Keratinocyte (primary cell): ENCODE measurements around the gene FOXP2. TPM values are rescaled to one million over a fixed set of nuclear protein-coding genes. Genes with fewer than 3 reads are reported as not detected.
"Not testable (repeated sequence)": the region's sequence is repeated elsewhere in the genome, so short reads cannot be mapped to it uniquely, and the experiment has no call there.

Experiments
- DNase-seq: peaks from one replicate; pipeline ENCODE4 v3.0.0-alpha.2; 2011; ENCODE audit warnings: low read depth, missing footprints, low spot score
- FAIRE-seq: peaks from 2 replicates; lab custom pipeline; 2011; peaks lifted over from hg19 to GRCh38; lab: Jason Lieb, UNC
- H2AFZ ChIP-seq: 2 replicates; pipeline ENCODE4 v1.6.0; 2012; ENCODE audit warnings: low read length, control low read depth, inconsistent platforms; ENCODE audit not compliant: control insufficient read depth
- H3K27ac ChIP-seq: 2 replicates; pipeline ENCODE4 v1.5.1; 2011; ENCODE audit warnings: low read length; ENCODE audit not compliant: control insufficient read depth, insufficient read depth
- H3K27me3 ChIP-seq: 3 replicates; pipeline ENCODE4 v1.6.0; 2011; ENCODE audit warnings: low read length; ENCODE audit not compliant: control insufficient read depth, insufficient read depth; ENCODE audit errors: extremely low read depth
- H3K36me3 ChIP-seq, 2 experiments: 2 replicates in 1 of 2; 3 replicates in 1 of 2; pipeline ENCODE4 v1.5.1; 2011; ENCODE audit warnings: low read length in 2 of 2, mild to moderate bottlenecking in 1 of 2; ENCODE audit not compliant: control insufficient read depth in 2 of 2, insufficient read depth in 2 of 2; ENCODE audit errors: extremely low read depth in 1 of 2
- H3K4me1 ChIP-seq: 3 replicates; pipeline ENCODE4 v1.5.1; 2011; ENCODE audit warnings: low read length; ENCODE audit not compliant: control insufficient read depth, insufficient read depth; ENCODE audit errors: extremely low read depth
- H3K4me2 ChIP-seq: 3 replicates; pipeline ENCODE4 v1.6.0; 2011; ENCODE audit warnings: low read depth, low read length; ENCODE audit not compliant: control insufficient read depth, insufficient read depth; ENCODE audit errors: extremely low read depth
- H3K4me3 ChIP-seq, 3 experiments: fragments of 200-600 bp in 1 of 3; sonication (generic) in 1 of 3; 2 replicates in 2 of 3; 3 replicates in 1 of 3; pipeline ENCODE4 v1.5.1; 2011 to 2016; ENCODE audit warnings: low read length in 3 of 3, mild to moderate bottlenecking in 3 of 3, control low read depth in 2 of 3, inconsistent platforms in 1 of 3, low read depth in 1 of 3, mixed read lengths in 1 of 3, mixed run types in 1 of 3, moderate library complexity in 1 of 3; ENCODE audit not compliant: control insufficient read depth in 2 of 3, insufficient read depth in 2 of 3; ENCODE audit errors: extremely low read depth in 1 of 3
- H3K79me2 ChIP-seq: 2 replicates; pipeline ENCODE4 v1.6.0; 2012; ENCODE audit warnings: low read length; ENCODE audit not compliant: control insufficient read depth, insufficient read depth
- H3K9ac ChIP-seq: 3 replicates; pipeline ENCODE4 v1.6.0; 2011; ENCODE audit warnings: low read length; ENCODE audit not compliant: control insufficient read depth, insufficient read depth; ENCODE audit errors: extremely low read depth
- H3K9me1 ChIP-seq: 3 replicates; pipeline ENCODE4 v1.6.0; 2011; ENCODE audit warnings: low read length; ENCODE audit not compliant: control insufficient read depth, insufficient read depth; ENCODE audit errors: extremely low read depth
- H3K9me3 ChIP-seq: 2 replicates; pipeline ENCODE4 v1.5.1; 2012; ENCODE audit warnings: low read depth, low read length; ENCODE audit not compliant: control insufficient read depth
- H4K20me1 ChIP-seq: 3 replicates; pipeline ENCODE4 v1.6.0; 2011; ENCODE audit warnings: low read length; ENCODE audit not compliant: control insufficient read depth, insufficient read depth; ENCODE audit errors: extremely low read depth
- EZH2 ChIP-seq: IDR thresholded peaks from one replicate; pipeline ENCODE4 v1.6.1; 2012; ENCODE audit warnings: inconsistent platforms, mild to moderate bottlenecking, low read length, moderate library complexity
- dilution Hi-C: fragments of 300-500 bp; cut with MboI; formaldehyde crosslinking; loops from one replicate; pipeline ENCODE4 v1.7.0; 2020; ENCODE audit warnings: low sequenced_read_pairs; ENCODE audit not compliant: extremely low pct_ligation_motif_present
- polyA plus RNA-seq, 5 experiments: library from polyadenylated mRNA; depleted of rRNA in 3 of 5; stranded (reverse) in 3 of 5; stranded (forward) in 1 of 5; unstranded in 1 of 5; fragments of >200 nt; gene quantifications; 1 replicate in 1 of 5; 2 replicates in 3 of 5; 3 replicates in 1 of 5; pipeline versions ENCODE4 v1.2.1 to v1.2.3, GENCODE V29; 2011 to 2012; ENCODE audit warnings: missing spikeins in 2 of 5, low read depth in 1 of 5, low replicate concordance in 1 of 5
- TF ChIP-seq, protein P1 (sequence below), 3 experiments: IDR thresholded peaks in 1 of 3; conservative IDR thresholded peaks in 1 of 3; optimal IDR thresholded peaks in 1 of 3; 2 replicates in 2 of 3; 3 replicates in 1 of 3; pipeline versions ENCODE3 to v1.5.1; 2011; ENCODE audit warnings: low read length in 3 of 3, mild to moderate bottlenecking in 3 of 3, moderate library complexity in 2 of 3, control low read depth in 1 of 3, inconsistent platforms in 1 of 3; ENCODE audit not compliant: insufficient read depth in 2 of 3; ENCODE audit errors: extremely low read depth in 1 of 3

The FOXP2 gene
- polyA plus RNA-seq, 1 donor (not counting 4 experiments of a cell fraction or from before 2014, with no cell fraction given): 0.98 TPM

DNA sequence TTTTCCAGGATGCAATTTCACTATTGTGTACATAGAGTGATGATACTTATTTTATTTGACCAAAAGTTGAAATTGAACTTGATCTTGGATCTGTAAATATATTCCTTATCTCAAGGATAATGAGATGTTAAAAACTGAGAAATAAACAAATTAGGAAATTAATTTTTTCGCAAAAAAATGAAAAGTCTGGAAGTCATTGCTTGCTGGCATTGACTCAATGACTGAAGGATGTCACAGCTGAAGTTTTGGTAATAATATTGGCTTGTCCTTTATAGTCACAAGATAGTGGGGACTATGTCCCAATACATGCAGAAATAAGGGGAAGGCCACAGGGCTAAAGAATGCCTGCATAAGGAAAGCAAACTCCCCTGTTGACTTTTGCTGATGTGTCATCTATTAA, 92.8 kb downstream of the FOXP2 start:
- no peaks in the 10 kb centered on the region for H3K4me1 ChIP-seq
- FAIRE-seq: no peak

GRCh38 chr7:114508086-114508485, 93.5 kb downstream of the FOXP2 start:
- Histone ChIP-seq H3K27me3 (no peaks in the 10 kb centered on the region), H3K9me3 (no peaks in the 10 kb centered on the region), H3K36me3 (no peaks in the 10 kb centered on the region), H4K20me1 (no peaks in the 10 kb centered on the region), H3K4me1 (no peaks in the 10 kb centered on the region), H3K4me2 (no peak overlapping the region), H3K9me1 (no peaks in the 10 kb centered on the region), H3K9ac (no peak overlapping the region), H3K79me2 (no peaks in the 10 kb centered on the region), H3K4me3 (no peak overlapping the region), H3K27ac (no peak overlapping the region), H2AFZ (no peak overlapping the region)
- no peak for DNase-seq
- TF ChIP-seq, protein P1, sequence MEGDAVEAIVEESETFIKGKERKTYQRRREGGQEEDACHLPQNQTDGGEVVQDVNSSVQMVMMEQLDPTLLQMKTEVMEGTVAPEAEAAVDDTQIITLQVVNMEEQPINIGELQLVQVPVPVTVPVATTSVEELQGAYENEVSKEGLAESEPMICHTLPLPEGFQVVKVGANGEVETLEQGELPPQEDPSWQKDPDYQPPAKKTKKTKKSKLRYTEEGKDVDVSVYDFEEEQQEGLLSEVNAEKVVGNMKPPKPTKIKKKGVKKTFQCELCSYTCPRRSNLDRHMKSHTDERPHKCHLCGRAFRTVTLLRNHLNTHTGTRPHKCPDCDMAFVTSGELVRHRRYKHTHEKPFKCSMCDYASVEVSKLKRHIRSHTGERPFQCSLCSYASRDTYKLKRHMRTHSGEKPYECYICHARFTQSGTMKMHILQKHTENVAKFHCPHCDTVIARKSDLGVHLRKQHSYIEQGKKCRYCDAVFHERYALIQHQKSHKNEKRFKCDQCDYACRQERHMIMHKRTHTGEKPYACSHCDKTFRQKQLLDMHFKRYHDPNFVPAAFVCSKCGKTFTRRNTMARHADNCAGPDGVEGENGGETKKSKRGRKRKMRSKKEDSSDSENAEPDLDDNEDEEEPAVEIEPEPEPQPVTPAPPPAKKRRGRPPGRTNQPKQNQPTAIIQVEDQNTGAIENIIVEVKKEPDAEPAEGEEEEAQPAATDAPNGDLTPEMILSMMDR (optimal IDR thresholded peaks at IDR 0.05 in 1 of 3, IDR thresholded peaks at IDR 0.05 in 1 of 3, conservative IDR thresholded peaks at IDR 0.05 in 1 of 3; ENCODE audit: extremely low read depth in 1 of 3, insufficient read depth in 2 of 3, low read length in 3 of 3): no peak
- no peak for TF ChIP-seq EZH2
- dilution Hi-C loops: no loop called here
- no peak for FAIRE-seq

More for the DNA sequence above, 92.8 kb downstream of the FOXP2 start:
- H3K4me2 ChIP-seq: no peak overlapping the region
- TF ChIP-seq, protein P1 (optimal IDR thresholded peaks at IDR 0.05 in 1 of 3, IDR thresholded peaks at IDR 0.05 in 1 of 3, conservative IDR thresholded peaks at IDR 0.05 in 1 of 3; ENCODE audit: extremely low read depth in 1 of 3, insufficient read depth in 2 of 3, low read length in 3 of 3): no peak
- TF ChIP-seq EZH2: no peak
- DNase-seq: no peak
- no peaks in the 10 kb centered on the region for H3K36me3 ChIP-seq
- H2AFZ ChIP-seq: no peak overlapping the region
- H3K27me3 ChIP-seq: no peaks in the 10 kb centered on the region
- no peak overlapping the region for H3K4me3 ChIP-seq
- no peak overlapping the region for H3K9ac ChIP-seq
- H3K9me3 ChIP-seq: no peaks in the 10 kb centered on the region
- dilution Hi-C loops: no loop called here
- H4K20me1 ChIP-seq: no peaks in the 10 kb centered on the region
- H3K27ac ChIP-seq: no peak overlapping the region
- H3K79me2 ChIP-seq: no peaks in the 10 kb centered on the region
- H3K9me1 ChIP-seq: no peaks in the 10 kb centered on the region

GRCh38 chr7:114510824-114511223, 96.2 kb downstream of the FOXP2 start:
- H3K9ac ChIP-seq, dilution Hi-C loops, H3K27me3 ChIP-seq, H4K20me1 ChIP-seq, H2AFZ ChIP-seq, H3K9me3 ChIP-seq, H3K4me3 ChIP-seq, H3K27ac ChIP-seq, FAIRE-seq, DNase-seq, H3K36me3 ChIP-seq, H3K4me1 ChIP-seq, H3K4me2 ChIP-seq, H3K9me1 ChIP-seq, H3K79me2 ChIP-seq: not testable (repeated sequence)
